Omental fat pad (tissue), 4 donors: Measurements from ENCODE around the gene GUCA1A. TPM values are rescaled to one million over a fixed set of nuclear protein-coding genes. Genes with fewer than 3 reads are reported as not detected.

Experiments used
- ATAC-seq: fragments of 150-250 bp; one replicate; pipeline ENCODE4 v1.9.1; 2016; ENCODE audit warnings: mild to moderate bottlenecking, moderate library complexity; ENCODE audit not compliant: low FRiP score
- DNase-seq: peaks from one replicate; pipeline ENCODE4 v3.0.0-alpha.2; 2019; ENCODE audit warnings: low spot score
- CTCF ChIP-seq, 3 donors: fragments of 450-650 bp; IDR thresholded peaks; one replicate each; pipeline ENCODE4 v1.5.1; 2016 to 2017; ENCODE audit warnings: antibody characterized with exemption in 3 of 3, mild to moderate bottlenecking in 3 of 3, moderate library complexity in 2 of 3
- total RNA-seq, 4 donors: library from RNA; depleted of rRNA; stranded (reverse); fragments of >200 nt; gene quantifications; one replicate each; pipeline ENCODE4 v1.1.0, GENCODE V29; 2016

Gene GUCA1A
- total RNA-seq, 4 donors from 2014 or later = not detected

- no peak for TF ChIP-seq CTCF (IDR thresholded peaks at IDR 0.05)
- ATAC-seq = no peak
- no peak for DNase-seq
These were observed 54.1 kb downstream of the GUCA1A start for GRCh38 chr6:42227173-42227850.

GRCh38 chr6:42228305-42228704 lies 55.1 kb downstream of the GUCA1A start:
- DNase-seq (no peak), ATAC-seq (no peak)
- TF ChIP-seq CTCF (IDR thresholded peaks at IDR 0.05) = no peak

Other genes with a start within 250 kb of the GUCA1A start
- gene CCND3, start 231.6 kb upstream of the GUCA1A start, total RNA-seq = 100 to 1,000 TPM; 117 to 186 (median 151) TPM
- gene TAF8, start 122.8 kb upstream of the GUCA1A start, total RNA-seq = 10 to 100 TPM; 24.3 to 41.4 (median 26.1) TPM
- gene C6orf132, start 30.7 kb upstream of the GUCA1A start, total RNA-seq = 10 to 100 TPM in 1 of 4 donors, 1 to 10 TPM in 3; 3.0 to 19.0 (median 3.6) TPM
- gene GUCA1B, start 21.6 kb downstream of the GUCA1A start, total RNA-seq = under 1 TPM in 2 of 4 donors, not detected in 2; 0.63 to 0.95 TPM
- gene MRPS10, start 44.5 kb downstream of the GUCA1A start, total RNA-seq = 10 to 100 TPM; 21.4 to 38.0 (median 27.2) TPM